ENCODE data around the gene SEC14L5.
A peak's percentile ranks its signal among the peaks of the same experiment; 100 is the strongest.

The SEC14L5 gene

GRCh38 chr16:5033256-5034166 is 75.4 kb downstream of the SEC14L5 start, which contains the start of gene NAGPA:
Gene NAGPA, minus strand, starts transcription at chr16:5033935. Its CDS starts 21 bp downstream, at chr16:5033914.
- POLR2A ChIA-PET = no interaction called here
- CTCF ChIA-PET = interaction anchor here (1.6 kb wide), 1 partner anchor 51 kb away, joined by 3 read pairs; no protein-coding TSS in a partner anchor
- WGBS (ENCODE audit: insufficient coverage) = under 1% methylated on average over 89 of the region's 104 CpGs

GRCh38 chr16:5034167-5034523 is 76.0 kb downstream of the SEC14L5 start:
- no peaks in the 10 kb centered on the region for H3K9me3 ChIP-seq (ENCODE audit: control extremely low read depth in 1 of 5, control insufficient read depth in 4 of 5, insufficient read depth in 2 of 5, low read depth in 1 of 5, low read length in 4 of 5)
- peaks cover 0 to 3% (median 0%) of the 10 kb centered on the region in 5 experiments for H3K27me3 ChIP-seq (replicated peaks in 2 of 5; ENCODE audit: control insufficient read depth in 4 of 5, insufficient read depth in 5 of 5, low read length in 4 of 5)
- peaks cover 0 to 11% (median 2%) of the 10 kb centered on the region in 4 experiments for H3K36me3 ChIP-seq (ENCODE audit: control insufficient read depth in 4 of 4, insufficient read depth in 4 of 4, low read length in 3 of 4)
- H3K4me3 ChIP-seq (ENCODE audit: control insufficient read depth in 1 of 7, extremely low read depth in 1 of 7, insufficient read depth in 4 of 7, low read depth in 2 of 7, low read length in 6 of 7) = peak overlapping the region in 6 of 7 experiments; percentile 47 to 92 (median 82)
- peak overlapping the region in 1 of 2 experiments; percentile 73 for H3K27ac ChIP-seq (ENCODE audit: insufficient read depth in 1 of 2, low read depth in 1 of 2, low read length in 2 of 2, poor library complexity in 1 of 2, severe bottlenecking in 2 of 2)
- H3K4me1 ChIP-seq (ENCODE audit: control extremely low read depth in 1 of 4, control insufficient read depth in 4 of 4, insufficient read depth in 4 of 4, low read length in 3 of 4) = peaks cover 10 to 18% (median 14%) of the 10 kb centered on the region in 4 experiments
- ChIA-PET POLR2A (no interaction called here), CTCF (interaction anchor here (1.6 kb wide), 1 partner anchor 51 kb away, joined by 3 read pairs; no protein-coding TSS in a partner anchor)
- DNase-seq = no peak
- WGBS (ENCODE audit: insufficient coverage) = 25% methylated on average over 2 of the region's 2 CpGs

More at GRCh38 chr16:5033256-5034166, 75.4 kb downstream of the SEC14L5 start, which contains the start of gene NAGPA:
- H3K4me1 ChIP-seq (ENCODE audit: control extremely low read depth in 1 of 4, control insufficient read depth in 4 of 4, insufficient read depth in 4 of 4, low read length in 3 of 4) = peaks cover 10 to 18% (median 14%) of the 10 kb centered on the region in 4 experiments
- DNase-seq = peak; percentile 69 to 85 (median 82)
- H3K36me3 ChIP-seq (ENCODE audit: control insufficient read depth in 4 of 4, insufficient read depth in 4 of 4, low read length in 3 of 4) = peaks cover 0 to 18% (median 5%) of the 10 kb centered on the region in 4 experiments
- no peaks in the 10 kb centered on the region for H3K9me3 ChIP-seq (ENCODE audit: control extremely low read depth in 1 of 5, control insufficient read depth in 4 of 5, insufficient read depth in 2 of 5, low read depth in 1 of 5, low read length in 4 of 5)
- peak within 1 kb of the TSS in 1 of 2 experiments; percentile 73 for H3K27ac ChIP-seq (ENCODE audit: insufficient read depth in 1 of 2, low read depth in 1 of 2, low read length in 2 of 2, poor library complexity in 1 of 2, severe bottlenecking in 2 of 2)
- peak within 1 kb of the TSS; percentile 47 to 92 (median 79) for H3K4me3 ChIP-seq (ENCODE audit: control insufficient read depth in 1 of 7, extremely low read depth in 1 of 7, insufficient read depth in 4 of 7, low read depth in 2 of 7, low read length in 6 of 7)
- H3K27me3 ChIP-seq (replicated peaks in 2 of 5; ENCODE audit: control insufficient read depth in 4 of 5, insufficient read depth in 5 of 5, low read length in 4 of 5) = peaks cover 0 to 3% (median 0%) of the 10 kb centered on the region in 5 experiments

GRCh38 chr16:5035909-5036227 is 77.7 kb downstream of the SEC14L5 start:
- peaks cover 0 to 5% (median 0%) of the 10 kb centered on the region in 5 experiments for H3K27me3 ChIP-seq (replicated peaks in 2 of 5; ENCODE audit: control insufficient read depth in 4 of 5, insufficient read depth in 5 of 5, low read length in 4 of 5)
- no peak overlapping the region for H3K27ac ChIP-seq (ENCODE audit: insufficient read depth in 1 of 2, low read depth in 1 of 2, low read length in 2 of 2, poor library complexity in 1 of 2, severe bottlenecking in 2 of 2)
- H3K4me1 ChIP-seq (ENCODE audit: control extremely low read depth in 1 of 4, control insufficient read depth in 4 of 4, insufficient read depth in 4 of 4, low read length in 3 of 4) = peaks cover 10 to 18% (median 14%) of the 10 kb centered on the region in 4 experiments
- H3K9me3 ChIP-seq (ENCODE audit: control extremely low read depth in 1 of 5, control insufficient read depth in 4 of 5, insufficient read depth in 2 of 5, low read depth in 1 of 5, low read length in 4 of 5) = no peaks in the 10 kb centered on the region
- H3K4me3 ChIP-seq (ENCODE audit: control insufficient read depth in 1 of 7, extremely low read depth in 1 of 7, insufficient read depth in 4 of 7, low read depth in 2 of 7, low read length in 6 of 7) = no peak overlapping the region
- no peak for DNase-seq
- ChIA-PET POLR2A (no interaction called here), CTCF (interaction anchor here (1.2 kb wide), 1 partner anchor 21 kb away, joined by 4 read pairs; no protein-coding TSS in a partner anchor)
- peaks cover 0 to 3% (median 0%) of the 10 kb centered on the region in 4 experiments for H3K36me3 ChIP-seq (ENCODE audit: control insufficient read depth in 4 of 4, insufficient read depth in 4 of 4, low read length in 3 of 4)
- WGBS (ENCODE audit: insufficient coverage) = 95% methylated on average over 1 of the region's 1 CpG

GRCh38 chr16:5036228-5037156 is 78.4 kb downstream of the SEC14L5 start:
- Histone ChIP-seq H3K27me3 (replicated peaks in 2 of 5; ENCODE audit: control insufficient read depth in 4 of 5, insufficient read depth in 5 of 5, low read length in 4 of 5) (peaks cover 0 to 5% (median 0%) of the 10 kb centered on the region in 5 experiments), H3K4me1 (ENCODE audit: control extremely low read depth in 1 of 4, control insufficient read depth in 4 of 4, insufficient read depth in 4 of 4, low read length in 3 of 4) (peaks cover 10 to 18% (median 14%) of the 10 kb centered on the region in 4 experiments), H3K36me3 (ENCODE audit: control insufficient read depth in 4 of 4, insufficient read depth in 4 of 4, low read length in 3 of 4) (no peaks in the 10 kb centered on the region), H3K9me3 (ENCODE audit: control extremely low read depth in 1 of 5, control insufficient read depth in 4 of 5, insufficient read depth in 2 of 5, low read depth in 1 of 5, low read length in 4 of 5) (no peaks in the 10 kb centered on the region), H3K27ac (ENCODE audit: insufficient read depth in 1 of 2, low read depth in 1 of 2, low read length in 2 of 2, poor library complexity in 1 of 2, severe bottlenecking in 2 of 2) (no peak overlapping the region), H3K4me3 (ENCODE audit: control insufficient read depth in 1 of 7, extremely low read depth in 1 of 7, insufficient read depth in 4 of 7, low read depth in 2 of 7, low read length in 6 of 7) (no peak overlapping the region)
- CTCF ChIA-PET = interaction anchor here (1.2 kb wide), 1 partner anchor 20 kb away, joined by 4 read pairs; no protein-coding TSS in a partner anchor
- POLR2A ChIA-PET = no interaction called here
- DNase-seq = no peak
- 95% methylated on average over 9 of the region's 12 CpGs for WGBS (ENCODE audit: insufficient coverage)

- ChIA-PET CTCF (no interaction called here), POLR2A (no interaction called here)
- H3K9me3 ChIP-seq (ENCODE audit: control extremely low read depth in 1 of 5, control insufficient read depth in 4 of 5, insufficient read depth in 2 of 5, low read depth in 1 of 5, low read length in 4 of 5) = no peaks in the 10 kb centered on the region
- no peak overlapping the region for H3K4me3 ChIP-seq (ENCODE audit: control insufficient read depth in 1 of 7, extremely low read depth in 1 of 7, insufficient read depth in 4 of 7, low read depth in 2 of 7, low read length in 6 of 7)
- 85% methylated on average over 4 of the region's 7 CpGs for WGBS (ENCODE audit: insufficient coverage)
- peaks cover 0 to 5% (median 0%) of the 10 kb centered on the region in 5 experiments for H3K27me3 ChIP-seq (replicated peaks in 2 of 5; ENCODE audit: control insufficient read depth in 4 of 5, insufficient read depth in 5 of 5, low read length in 4 of 5)
- H3K27ac ChIP-seq (ENCODE audit: insufficient read depth in 1 of 2, low read depth in 1 of 2, low read length in 2 of 2, poor library complexity in 1 of 2, severe bottlenecking in 2 of 2) = no peak overlapping the region
- no peaks in the 10 kb centered on the region for H3K4me1 ChIP-seq (ENCODE audit: control extremely low read depth in 1 of 4, control insufficient read depth in 4 of 4, insufficient read depth in 4 of 4, low read length in 3 of 4)
- no peak for DNase-seq
- H3K36me3 ChIP-seq (ENCODE audit: control insufficient read depth in 4 of 4, insufficient read depth in 4 of 4, low read length in 3 of 4) = no peaks in the 10 kb centered on the region
Observed at GRCh38 chr16:5040451-5040850, 82.3 kb downstream of the SEC14L5 start.

- ChIA-PET CTCF (no interaction called here), POLR2A (no interaction called here)
- H3K36me3 ChIP-seq (ENCODE audit: control insufficient read depth in 4 of 4, insufficient read depth in 4 of 4, low read length in 3 of 4) = no peaks in the 10 kb centered on the region
- no peak for DNase-seq
- no peaks in the 10 kb centered on the region for H3K4me1 ChIP-seq (ENCODE audit: control extremely low read depth in 1 of 4, control insufficient read depth in 4 of 4, insufficient read depth in 4 of 4, low read length in 3 of 4)
- H3K9me3 ChIP-seq (ENCODE audit: control extremely low read depth in 1 of 5, control insufficient read depth in 4 of 5, insufficient read depth in 2 of 5, low read depth in 1 of 5, low read length in 4 of 5) = no peaks in the 10 kb centered on the region
- no peak overlapping the region for H3K27ac ChIP-seq (ENCODE audit: insufficient read depth in 1 of 2, low read depth in 1 of 2, low read length in 2 of 2, poor library complexity in 1 of 2, severe bottlenecking in 2 of 2)
- no peak overlapping the region for H3K4me3 ChIP-seq (ENCODE audit: control insufficient read depth in 1 of 7, extremely low read depth in 1 of 7, insufficient read depth in 4 of 7, low read depth in 2 of 7, low read length in 6 of 7)
- peaks cover 0 to 2% (median 0%) of the 10 kb centered on the region in 5 experiments for H3K27me3 ChIP-seq (replicated peaks in 2 of 5; ENCODE audit: control insufficient read depth in 4 of 5, insufficient read depth in 5 of 5, low read length in 4 of 5)
- 83% methylated on average over 12 of the region's 12 CpGs for WGBS (ENCODE audit: insufficient coverage)
Observed at GRCh38 chr16:5041600-5042133, 83.5 kb downstream of the SEC14L5 start.
